ENCODE results near the gene SCN3B.
A peak's percentile ranks its signal among the peaks of the same experiment; 100 is the strongest.

The SCN3B gene, protein sequence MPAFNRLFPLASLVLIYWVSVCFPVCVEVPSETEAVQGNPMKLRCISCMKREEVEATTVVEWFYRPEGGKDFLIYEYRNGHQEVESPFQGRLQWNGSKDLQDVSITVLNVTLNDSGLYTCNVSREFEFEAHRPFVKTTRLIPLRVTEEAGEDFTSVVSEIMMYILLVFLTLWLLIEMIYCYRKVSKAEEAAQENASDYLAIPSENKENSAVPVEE

DNA sequence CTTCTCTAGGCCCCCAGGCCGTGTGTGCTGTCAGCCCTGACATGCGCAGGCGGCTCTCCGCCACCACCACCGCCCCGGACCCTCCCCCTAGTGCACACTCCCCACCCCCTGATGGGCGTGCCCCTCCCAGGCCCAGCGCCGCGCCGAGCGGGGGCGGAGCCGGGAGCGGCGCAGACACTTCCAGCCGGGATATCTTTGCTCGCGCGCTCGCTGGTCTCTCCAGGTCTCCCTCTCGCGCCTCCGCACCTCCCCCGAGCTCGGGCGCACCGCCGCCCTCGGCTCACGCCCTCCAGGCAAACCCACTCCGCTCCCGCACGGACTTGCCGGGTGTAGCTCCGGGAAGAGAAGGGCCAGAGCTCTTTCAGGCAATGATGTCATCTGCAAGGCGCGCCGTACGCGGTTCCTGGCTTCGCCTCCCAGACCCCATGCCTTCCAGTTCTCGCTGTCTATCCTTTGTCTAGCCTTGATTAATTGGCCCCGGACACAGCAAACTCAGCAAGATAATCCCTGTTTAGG is at the start of gene SCN3B:
Gene SCN3B, minus strand, starts transcription at position 59 of the 516 bp plus-strand sequence. CDS start 823 bp downstream, outside the sequence.
- DNase-seq (ENCODE audit: low read depth, low spot score): no peak
- H3K27ac ChIP-seq: no peak within 1 kb of the TSS

GRCh38 chr11:123702696-123703095 is 48.3 kb upstream of the SCN3B start:
- no peak overlapping the region for H3K27ac ChIP-seq
- no peak for DNase-seq (ENCODE audit: low read depth, low spot score)

- H3K27ac ChIP-seq: no peak overlapping the region
- no peak for DNase-seq (ENCODE audit: low read depth, low spot score)
These were observed 47.7 kb upstream of the SCN3B start for GRCh38 chr11:123702139-123702538.

DNA sequence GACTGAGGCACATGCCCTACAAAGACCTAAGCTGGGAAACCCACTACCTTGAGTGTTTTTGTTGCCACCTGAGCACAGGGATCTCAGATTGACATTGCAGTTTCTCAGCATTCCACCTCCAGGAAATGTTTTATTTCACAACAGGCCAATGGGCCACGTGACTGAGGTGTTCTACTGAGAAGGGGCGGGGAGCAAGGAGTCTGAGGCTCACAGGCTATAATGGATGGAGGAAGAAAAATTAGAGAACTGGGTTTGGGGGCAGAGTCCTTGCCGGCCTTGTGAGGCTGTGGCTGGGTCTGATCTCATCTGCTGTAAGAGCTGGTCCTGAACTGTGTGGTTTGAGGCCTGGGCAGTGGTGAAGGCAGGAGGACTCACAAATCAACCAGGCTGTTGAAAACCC is 46.3 kb upstream of the SCN3B start:
- no peak for DNase-seq (ENCODE audit: low read depth, low spot score)

GRCh38 chr11:123698546-123699127 is 44.2 kb upstream of the SCN3B start:
- no peak overlapping the region for H3K27ac ChIP-seq
- DNase-seq (ENCODE audit: low read depth, low spot score): no peak

More for the DNA sequence above, 46.3 kb upstream of the SCN3B start:
- H3K27ac ChIP-seq: no peak overlapping the region

DNA sequence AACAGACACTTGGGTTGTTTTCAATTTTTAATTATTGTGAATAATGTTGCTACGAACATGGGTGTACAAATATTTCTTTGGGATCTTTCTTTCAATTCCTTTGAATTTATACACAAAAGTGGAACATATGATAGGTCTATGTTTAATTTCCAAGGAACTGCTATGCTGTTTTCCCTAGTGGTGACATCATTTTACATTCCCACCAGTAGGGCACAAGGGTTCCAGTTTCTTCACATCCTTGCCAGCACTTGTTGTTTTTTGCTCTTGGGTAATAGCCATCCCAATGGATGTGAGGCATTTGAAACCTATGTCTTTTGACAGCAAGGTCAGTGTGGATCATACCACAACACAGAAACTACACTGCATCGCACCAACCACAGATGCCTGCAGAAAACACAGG is 41.8 kb upstream of the SCN3B start:
- DNase-seq (ENCODE audit: low read depth, low spot score): no peak
- H3K27ac ChIP-seq: no peak overlapping the region

DNA sequence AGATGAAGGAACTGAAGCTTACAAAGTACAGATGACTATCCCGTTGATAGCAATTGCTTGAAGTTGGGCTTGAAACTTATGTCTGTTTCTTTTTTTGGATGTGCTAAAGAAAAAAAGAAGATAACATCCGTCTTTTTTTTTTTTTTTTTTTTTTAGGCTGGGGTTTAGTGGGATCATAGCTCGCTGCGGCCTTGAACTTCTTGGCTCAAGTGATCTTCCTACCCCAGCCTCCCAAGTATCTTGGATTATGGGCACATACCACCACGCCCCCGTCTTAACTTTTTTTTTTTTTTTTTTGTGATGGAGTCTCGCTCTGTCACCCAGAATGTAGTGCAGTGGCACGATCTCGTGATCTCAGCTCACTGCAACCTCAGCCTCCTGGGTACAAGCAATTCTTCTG is 40.8 kb upstream of the SCN3B start:
- no peak overlapping the region for H3K27ac ChIP-seq
- DNase-seq (ENCODE audit: low read depth, low spot score): no peak

GRCh38 chr11:123694551-123694950 is 40.1 kb upstream of the SCN3B start:
- no peak for DNase-seq (ENCODE audit: low read depth, low spot score)
- peak overlapping the region; percentile 59 for H3K27ac ChIP-seq

DNA sequence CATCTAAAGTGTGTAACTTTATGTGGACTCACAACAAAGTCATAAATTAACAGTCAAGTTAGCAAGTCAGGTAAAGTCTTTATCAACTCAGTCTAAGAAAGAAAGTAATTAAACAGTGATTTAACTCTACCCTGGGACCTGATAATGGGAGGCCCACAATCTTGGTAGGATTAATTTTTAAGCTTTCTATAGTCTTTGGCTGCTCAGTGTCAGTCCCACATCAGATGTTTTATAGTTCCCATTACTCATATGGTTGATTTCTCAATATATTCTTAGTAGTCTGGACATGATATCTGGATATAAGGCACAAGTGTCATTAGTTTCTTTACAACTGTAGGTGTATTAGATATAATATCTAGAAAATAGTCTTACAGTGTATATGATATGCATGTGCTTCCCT is 38.5 kb upstream of the SCN3B start:
- H3K27ac ChIP-seq: no peak overlapping the region
- DNase-seq (ENCODE audit: low read depth, low spot score): no peak

- H3K27ac ChIP-seq: no peak overlapping the region
- peak; percentile 40 for DNase-seq (ENCODE audit: low read depth, low spot score)
These were observed 36.1 kb upstream of the SCN3B start for GRCh38 chr11:123690485-123690884.

- H3K27ac ChIP-seq: no peak overlapping the region
- DNase-seq (ENCODE audit: low read depth, low spot score): no peak
These were observed 30.2 kb upstream of the SCN3B start for GRCh38 chr11:123684601-123685000.

DNA sequence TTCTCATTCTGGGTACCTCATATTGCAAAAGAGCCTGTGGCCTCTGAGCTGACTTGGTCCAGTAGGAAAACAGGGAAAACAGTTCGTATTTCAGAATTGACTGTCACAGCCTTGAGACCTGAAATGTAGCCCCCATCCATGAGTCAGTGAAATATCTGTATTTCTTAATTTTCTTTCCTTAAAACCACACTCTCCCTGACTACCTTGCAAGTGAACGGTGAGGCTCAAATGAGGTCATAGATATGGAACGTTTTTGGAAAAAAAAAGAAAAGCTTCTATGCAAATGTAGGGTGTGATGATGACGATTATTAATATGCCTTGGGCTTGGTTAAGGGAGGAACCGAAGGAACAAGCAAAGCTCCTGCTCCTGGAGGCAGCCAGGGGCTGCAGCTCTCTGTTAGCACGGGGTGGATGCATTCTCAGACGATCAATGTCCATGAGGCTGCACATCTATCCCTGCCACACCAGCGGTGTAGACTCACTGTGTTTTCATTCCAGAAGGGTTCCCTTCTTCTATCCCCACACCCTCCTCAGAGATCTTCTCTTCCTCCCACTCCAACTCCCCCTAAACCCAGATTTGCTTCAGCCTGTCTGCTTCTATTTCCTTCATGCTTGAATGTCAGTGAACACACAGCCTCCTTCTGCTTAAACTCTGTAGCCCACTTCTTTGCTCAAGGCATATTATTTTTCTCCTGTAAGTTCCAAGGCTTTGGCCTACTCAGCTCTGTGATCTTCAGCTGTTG is 29.2 kb upstream of the SCN3B start:
- DNase-seq (ENCODE audit: low read depth, low spot score): no peak

DNA sequence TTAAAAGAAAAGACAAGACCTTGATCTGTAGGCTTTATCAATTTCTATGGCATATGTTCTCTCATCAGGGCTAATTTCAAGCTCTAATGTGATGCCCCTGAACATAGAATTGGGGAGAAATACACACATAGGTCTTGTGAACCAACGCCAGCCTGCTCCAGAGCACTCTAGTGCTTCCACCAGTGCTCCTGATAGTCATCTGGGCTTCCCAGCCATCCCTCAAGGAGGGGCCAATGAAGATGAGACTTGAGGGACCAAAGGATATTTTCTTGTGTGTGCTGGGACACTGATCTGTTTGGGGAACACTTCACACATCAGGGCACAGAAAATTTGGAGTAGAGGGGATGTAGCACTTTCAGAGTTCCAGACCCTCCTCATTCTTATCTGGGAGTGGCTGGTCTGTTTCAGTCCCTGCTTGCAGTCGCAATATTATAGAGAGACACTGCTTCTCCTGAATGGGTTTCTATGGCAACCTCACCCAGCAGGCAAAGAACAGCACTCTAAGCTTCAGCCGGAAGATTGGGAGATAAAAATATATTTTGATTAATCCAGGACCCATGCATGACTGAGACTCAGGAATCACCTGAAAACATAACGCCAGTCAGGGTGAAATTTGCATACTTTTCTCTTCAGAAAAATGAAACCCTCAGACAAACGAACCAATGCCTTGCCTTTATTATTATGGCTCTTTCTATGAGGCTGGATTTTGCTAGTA is 28.4 kb upstream of the SCN3B start:
- no peak overlapping the region for H3K27ac ChIP-seq
- no peak for DNase-seq (ENCODE audit: low read depth, low spot score)

More for the DNA sequence above, 29.2 kb upstream of the SCN3B start:
- no peak overlapping the region for H3K27ac ChIP-seq

- DNase-seq (ENCODE audit: low read depth, low spot score): no peak
- H3K27ac ChIP-seq: no peak overlapping the region
These were observed 26.6 kb upstream of the SCN3B start for GRCh38 chr11:123681030-123681429.

- peak; percentile 26 for DNase-seq (ENCODE audit: low read depth, low spot score)
- peak overlapping the region; percentile 41 for H3K27ac ChIP-seq
These were observed 23.8 kb upstream of the SCN3B start for GRCh38 chr11:123678246-123678645.

- no peak overlapping the region for H3K27ac ChIP-seq
- no peak for DNase-seq (ENCODE audit: low read depth, low spot score)
These were observed 23.1 kb upstream of the SCN3B start for GRCh38 chr11:123677510-123677909.

- peak; percentile 27 for DNase-seq (ENCODE audit: low read depth, low spot score)
- H3K27ac ChIP-seq: peak overlapping the region; percentile 44
These were observed 19.9 kb upstream of the SCN3B start for GRCh38 chr11:123674297-123674696.

GRCh38 chr11:123672568-123672967 is 18.1 kb upstream of the SCN3B start:
- no peak for DNase-seq (ENCODE audit: low read depth, low spot score)
- H3K27ac ChIP-seq: no peak overlapping the region

- no peak overlapping the region for H3K27ac ChIP-seq
- DNase-seq (ENCODE audit: low read depth, low spot score): no peak
These were observed 17.1 kb upstream of the SCN3B start for GRCh38 chr11:123671534-123671933.

- no peak for DNase-seq (ENCODE audit: low read depth, low spot score)
- no peak overlapping the region for H3K27ac ChIP-seq
These were observed 15.7 kb upstream of the SCN3B start for GRCh38 chr11:123670081-123670480.

DNA sequence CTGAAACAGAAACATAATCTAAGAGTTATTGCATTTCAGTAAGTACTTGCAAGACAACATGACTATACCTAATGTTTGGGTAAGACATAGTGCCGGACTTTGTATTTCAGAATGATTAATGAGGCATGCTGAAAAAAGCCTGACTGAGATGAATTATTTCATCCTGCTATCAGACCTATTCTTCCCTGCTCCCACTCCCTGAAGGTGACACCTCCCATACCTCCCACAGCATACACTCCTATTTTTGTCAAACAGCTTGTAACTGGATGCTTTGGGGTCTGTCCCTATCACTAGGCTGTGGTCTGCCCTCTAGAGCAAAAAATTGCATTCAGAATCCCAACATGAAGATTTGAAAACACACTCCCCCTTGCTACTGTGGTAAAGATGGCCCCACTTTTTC is 10.9 kb upstream of the SCN3B start:
- DNase-seq (ENCODE audit: low read depth, low spot score): no peak
- H3K27ac ChIP-seq: no peak overlapping the region

Data from epithelial cell of prostate (primary cell).